Measurements from ENCODE around the gene PSEN1. TPM values are rescaled to one million over a fixed set of nuclear protein-coding genes. Genes with fewer than 3 reads are reported as not detected.
A peak's percentile ranks its signal among the peaks of the same experiment; 100 is the strongest.

Gene PSEN1
- total and polyA plus RNA-seq, 2 experiments from 2014 or later, result 46.3 to 49.5 TPM

- no peaks in the 10 kb centered on the region; the same call in 1 of the 2 replicates for H4K20me1 ChIP-seq (ENCODE audit: insufficient read depth)
- H3K27ac ChIP-seq, result no peak overlapping the region
- in situ Hi-C loops (cut with MboI), result no loop called here
- peaks cover 26% of the 10 kb centered on the region for H3F3A ChIP-seq (ENCODE audit: insufficient read depth)
- no peaks in the 10 kb centered on the region for H3K9me3 ChIP-seq (ENCODE audit: low read depth)
- peaks cover 24% of the 10 kb centered on the region for H3K4me1 ChIP-seq (ENCODE audit: insufficient read depth)
- no peak overlapping the region for H3K9ac ChIP-seq
- H3K36me3 ChIP-seq (ENCODE audit: low read depth), result peaks cover 19% of the 10 kb centered on the region; the same call in 1 of the 2 replicates
- WGBS, 2 experiments (ENCODE audit: low coverage in 1 of 2, low lambda C conversion rate in 2 of 2, missing lambda C conversion rate in 2 of 2), result 95 to 98% methylated on average over 4 of the region's 4 CpGs
- TF ChIP-seq EZH2 (IDR thresholded peaks at IDR 0.05; ENCODE audit: insufficient read depth, poor library complexity, severe bottlenecking), result no peak
- TF ChIP-seq EZH2phosphoT487 (IDR thresholded peaks at IDR 0.05; ENCODE audit: insufficient read depth, low read depth), result no peak
- no peak overlapping the region for H3K4me3 ChIP-seq
- H3K79me2 ChIP-seq (ENCODE audit: insufficient read depth), result no peaks in the 10 kb centered on the region
- no peaks in the 10 kb centered on the region for H3K27me3 ChIP-seq (replicated peaks; ENCODE audit: insufficient read depth)
- DNase-seq, result no peak
- H2AFZ ChIP-seq, result no peak overlapping the region
- no peaks in the 10 kb centered on the region for H3K9me2 ChIP-seq (ENCODE audit: insufficient read depth)
- H3K4me2 ChIP-seq (ENCODE audit: unreplicated experiment), result no peak overlapping the region
These were observed 83.8 kb downstream of the PSEN1 start for GRCh38 chr14:73220061-73220460.

GRCh38 chr14:73220634-73221033 lies 84.3 kb downstream of the PSEN1 start:
- Histone ChIP-seq H2AFZ (no peak overlapping the region), H3K9me2 (ENCODE audit: insufficient read depth) (no peaks in the 10 kb centered on the region), H3K4me1 (ENCODE audit: insufficient read depth) (peaks cover 24% of the 10 kb centered on the region), H3K9me3 (ENCODE audit: low read depth) (no peaks in the 10 kb centered on the region), H3K27me3 (replicated peaks; ENCODE audit: insufficient read depth) (no peaks in the 10 kb centered on the region), H3K4me2 (ENCODE audit: unreplicated experiment) (no peak overlapping the region), H3F3A (ENCODE audit: insufficient read depth) (peaks cover 26% of the 10 kb centered on the region), H3K79me2 (ENCODE audit: insufficient read depth) (no peaks in the 10 kb centered on the region), H3K36me3 (ENCODE audit: low read depth) (peaks cover 19% of the 10 kb centered on the region; the same call in 1 of the 2 replicates), H3K9ac (no peak overlapping the region), H3K4me3 (no peak overlapping the region), H4K20me1 (ENCODE audit: insufficient read depth) (no peaks in the 10 kb centered on the region; the same call in 1 of the 2 replicates), H3K27ac (no peak overlapping the region)
- in situ Hi-C loops (cut with MboI), result no loop called here
- DNase-seq, result no peak
- TF ChIP-seq EZH2phosphoT487 (IDR thresholded peaks at IDR 0.05; ENCODE audit: insufficient read depth, low read depth) (no peak), EZH2 (IDR thresholded peaks at IDR 0.05; ENCODE audit: insufficient read depth, poor library complexity, severe bottlenecking) (no peak)
- WGBS, 2 experiments (ENCODE audit: low coverage in 1 of 2, low lambda C conversion rate in 2 of 2, missing lambda C conversion rate in 2 of 2), result 95 to 98% methylated on average over 5 of the region's 5 CpGs

- H3K4me1 ChIP-seq (ENCODE audit: insufficient read depth), result peaks cover 24% of the 10 kb centered on the region
- no peaks in the 10 kb centered on the region for H3K9me2 ChIP-seq (ENCODE audit: insufficient read depth)
- in situ Hi-C loops (cut with MboI), result no loop called here
- H3K9ac ChIP-seq, result no peak overlapping the region
- H2AFZ ChIP-seq, result no peak overlapping the region
- H3K4me3 ChIP-seq, result no peak overlapping the region; the same call in 1 of the 2 replicates
- TF ChIP-seq EZH2phosphoT487 (IDR thresholded peaks at IDR 0.05; ENCODE audit: insufficient read depth, low read depth) (no peak), EZH2 (IDR thresholded peaks at IDR 0.05; ENCODE audit: insufficient read depth, poor library complexity, severe bottlenecking) (no peak)
- H3K79me2 ChIP-seq (ENCODE audit: insufficient read depth), result no peaks in the 10 kb centered on the region
- H3K27ac ChIP-seq, result peak overlapping the region; percentile 27
- H3K27me3 ChIP-seq (replicated peaks; ENCODE audit: insufficient read depth), result no peaks in the 10 kb centered on the region
- peaks cover 19% of the 10 kb centered on the region; the same call in 1 of the 2 replicates for H3K36me3 ChIP-seq (ENCODE audit: low read depth)
- no peaks in the 10 kb centered on the region; the same call in 1 of the 2 replicates for H4K20me1 ChIP-seq (ENCODE audit: insufficient read depth)
- H3K9me3 ChIP-seq (ENCODE audit: low read depth), result no peaks in the 10 kb centered on the region
- WGBS, 2 experiments (ENCODE audit: low coverage in 1 of 2, low lambda C conversion rate in 2 of 2, missing lambda C conversion rate in 2 of 2), result 1 to 4% methylated on average over 2 of the region's 2 CpGs
- DNase-seq, result peak; percentile 84
- peaks cover 26% of the 10 kb centered on the region for H3F3A ChIP-seq (ENCODE audit: insufficient read depth)
- peak overlapping the region; percentile 42 for H3K4me2 ChIP-seq (ENCODE audit: unreplicated experiment)
These were observed 85.6 kb downstream of the PSEN1 start for GRCh38 chr14:73221945-73222344.

- Histone ChIP-seq H3K27ac (no peak overlapping the region), H3K9ac (no peak overlapping the region), H3K79me2 (ENCODE audit: insufficient read depth) (no peaks in the 10 kb centered on the region), H3K4me3 (no peak overlapping the region), H3K9me3 (ENCODE audit: low read depth) (no peaks in the 10 kb centered on the region), H3K36me3 (ENCODE audit: low read depth) (peaks cover 19% of the 10 kb centered on the region; the same call in 1 of the 2 replicates), H3K27me3 (replicated peaks; ENCODE audit: insufficient read depth) (no peaks in the 10 kb centered on the region), H2AFZ (no peak overlapping the region), H3K4me2 (ENCODE audit: unreplicated experiment) (no peak overlapping the region), H3F3A (ENCODE audit: insufficient read depth) (peaks cover 26% of the 10 kb centered on the region), H3K9me2 (ENCODE audit: insufficient read depth) (no peaks in the 10 kb centered on the region), H3K4me1 (ENCODE audit: insufficient read depth) (peaks cover 28% of the 10 kb centered on the region), H4K20me1 (ENCODE audit: insufficient read depth) (no peaks in the 10 kb centered on the region; the same call in 1 of the 2 replicates)
- in situ Hi-C loops (cut with MboI), result no loop called here
- peak; percentile 72 for DNase-seq
- no peak for TF ChIP-seq EZH2phosphoT487 (IDR thresholded peaks at IDR 0.05; ENCODE audit: insufficient read depth, low read depth)
- 32 to 38% methylated on average over 5 of the region's 5 CpGs for WGBS, 2 experiments (ENCODE audit: low coverage in 1 of 2, low lambda C conversion rate in 2 of 2, missing lambda C conversion rate in 2 of 2)
These were observed 86.7 kb downstream of the PSEN1 start for GRCh38 chr14:73223049-73223448.

Measured in GM23248 (cell line).